Measurements from ENCODE around the gene AUTS2. TPM values are rescaled to one million over a fixed set of nuclear protein-coding genes. Genes with fewer than 3 reads are reported as not detected.

The AUTS2 gene
- total RNA-seq, 1 experiment from 2014 or later: 256 TPM

DNA sequence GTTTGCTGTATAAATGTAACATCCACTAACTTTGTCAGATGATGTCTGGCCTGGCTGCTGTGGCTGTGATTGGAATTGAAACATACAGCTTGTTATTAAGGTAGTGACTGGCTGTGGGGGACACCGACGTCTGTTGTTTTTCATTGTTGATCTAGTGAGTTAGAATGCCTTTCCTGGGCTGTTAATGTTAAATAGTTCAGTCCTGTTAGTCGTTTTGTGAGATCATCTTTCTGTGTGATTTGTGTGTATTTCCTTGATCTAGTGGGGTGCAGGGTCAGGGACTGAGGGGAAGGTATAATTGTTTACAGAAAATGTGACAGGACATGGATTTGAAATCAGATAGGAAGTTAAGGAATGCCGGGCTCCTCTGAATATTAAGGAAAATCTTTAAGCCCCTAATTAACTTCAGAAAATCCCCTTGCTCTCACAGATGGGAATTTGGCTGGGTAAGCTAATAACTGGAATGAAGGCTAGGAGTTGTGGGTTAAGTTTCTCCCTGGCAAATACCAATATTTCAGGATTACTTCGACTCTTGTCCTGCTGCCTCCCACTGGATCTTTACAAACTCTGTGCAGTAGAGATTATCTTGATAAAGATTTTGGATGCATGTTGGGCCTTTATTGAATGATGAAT, 163.1 kb downstream of the AUTS2 start:
- H3K79me1 ChIP-seq (ENCODE audit: insufficient read depth, low read depth, low read length, poor library complexity, severe bottlenecking): no peaks in the 10 kb centered on the region
- no peak overlapping the region for H3K9ac ChIP-seq (ENCODE audit: extremely low read depth, insufficient read length, low read length)
- no peak overlapping the region for H3K4ac ChIP-seq (ENCODE audit: low read depth, low read length)
- 0 out of 7 replicates have a peak overlapping the region, but pooled peaks of 1 of the 3 experiments have one; percentile 29 for H3K27ac Mint-ChIP-seq
- no peak overlapping the region for H2BK5ac ChIP-seq (ENCODE audit: insufficient read length, low read length)
- DNase-seq: no peak
- H3K9me3 Mint-ChIP-seq: no peaks in the 10 kb centered on the region
- H2BK15ac ChIP-seq (ENCODE audit: low read depth, low read length): no peak overlapping the region
- no peak overlapping the region for H2BK20ac ChIP-seq (ENCODE audit: low read depth, low read length, poor library complexity, severe bottlenecking)
- H2BK12ac ChIP-seq (ENCODE audit: insufficient read length, low read depth, low read length): no peak overlapping the region
- no peaks in the 10 kb centered on the region for H3K9me3 ChIP-seq (ENCODE audit: control insufficient read depth, low read depth, low read length)
- H3K27me3 Mint-ChIP-seq (ENCODE audit: low read depth): no peaks in the 10 kb centered on the region
- no peak overlapping the region for H2BK120ac ChIP-seq (ENCODE audit: low read depth, low read length, poor library complexity, severe bottlenecking)
- no peak overlapping the region for H3K18ac ChIP-seq (ENCODE audit: insufficient read length, low read depth, low read length)
- no peaks in the 10 kb centered on the region for H3K79me2 ChIP-seq (ENCODE audit: insufficient read depth, low read length)
- H4K5ac ChIP-seq (ENCODE audit: insufficient read length, low read depth, low read length): no peak overlapping the region
- no peaks in the 10 kb centered on the region; the same call in 1 of the 2 replicates for H3K4me1 ChIP-seq (ENCODE audit: insufficient read depth, low read length)
- H2AK5ac ChIP-seq (ENCODE audit: insufficient read length, low read length): no peak overlapping the region
- no peak overlapping the region for H3K56ac ChIP-seq (ENCODE audit: insufficient read length, low read depth, low read length)
- no peak overlapping the region for H3K4me2 ChIP-seq (ENCODE audit: insufficient read depth, insufficient read length, low read length)
- H3K36me3 Mint-ChIP-seq (ENCODE audit: insufficient read depth in 1 of 3, low read depth in 3 of 3): no peaks in the 10 kb centered on the region
- no CpG with 5 or more reads among the region's 5 CpGs for WGBS (ENCODE audit: extremely low coverage, insufficient read length, low lambda C conversion rate)
- H3K4me3 Mint-ChIP-seq: no peak overlapping the region
- peaks cover 22 to 30% of the 10 kb centered on the region in 2 experiments for H3K4me1 Mint-ChIP-seq
- H2AFZ ChIP-seq (ENCODE audit: low read length): no peak overlapping the region
- H3K27ac ChIP-seq (ENCODE audit: insufficient read length, low read depth, low read length): no peak overlapping the region
- H4K91ac ChIP-seq (ENCODE audit: insufficient read length, low read depth, low read length): no peak overlapping the region
- TF ChIP-seq, protein P1, sequence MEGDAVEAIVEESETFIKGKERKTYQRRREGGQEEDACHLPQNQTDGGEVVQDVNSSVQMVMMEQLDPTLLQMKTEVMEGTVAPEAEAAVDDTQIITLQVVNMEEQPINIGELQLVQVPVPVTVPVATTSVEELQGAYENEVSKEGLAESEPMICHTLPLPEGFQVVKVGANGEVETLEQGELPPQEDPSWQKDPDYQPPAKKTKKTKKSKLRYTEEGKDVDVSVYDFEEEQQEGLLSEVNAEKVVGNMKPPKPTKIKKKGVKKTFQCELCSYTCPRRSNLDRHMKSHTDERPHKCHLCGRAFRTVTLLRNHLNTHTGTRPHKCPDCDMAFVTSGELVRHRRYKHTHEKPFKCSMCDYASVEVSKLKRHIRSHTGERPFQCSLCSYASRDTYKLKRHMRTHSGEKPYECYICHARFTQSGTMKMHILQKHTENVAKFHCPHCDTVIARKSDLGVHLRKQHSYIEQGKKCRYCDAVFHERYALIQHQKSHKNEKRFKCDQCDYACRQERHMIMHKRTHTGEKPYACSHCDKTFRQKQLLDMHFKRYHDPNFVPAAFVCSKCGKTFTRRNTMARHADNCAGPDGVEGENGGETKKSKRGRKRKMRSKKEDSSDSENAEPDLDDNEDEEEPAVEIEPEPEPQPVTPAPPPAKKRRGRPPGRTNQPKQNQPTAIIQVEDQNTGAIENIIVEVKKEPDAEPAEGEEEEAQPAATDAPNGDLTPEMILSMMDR (conservative IDR thresholded peaks at IDR 0.05): no peak
- no peaks in the 10 kb centered on the region for H3K23me2 ChIP-seq (ENCODE audit: insufficient read length, low read depth, low read length, poor library complexity, severe bottlenecking)
- H3K27me3 ChIP-seq (ENCODE audit: insufficient read depth, low read length): no peaks in the 10 kb centered on the region
- no peak overlapping the region for H4K8ac ChIP-seq (replicated peaks; ENCODE audit: insufficient read length, low read depth, low read length)
- no peaks in the 10 kb centered on the region for H4K20me1 ChIP-seq (ENCODE audit: control insufficient read depth, insufficient read depth, insufficient read length)
- H3T11ph ChIP-seq (ENCODE audit: low read length): no peak overlapping the region
- no peak overlapping the region for H3K23ac ChIP-seq (ENCODE audit: insufficient read length, low read depth, low read length)
- no peak overlapping the region for H3K14ac ChIP-seq (ENCODE audit: insufficient read depth, low read length)

Measured in H9 (cell line).